Measurements from ENCODE around the gene UNC119. TPM values are rescaled to one million over a fixed set of nuclear protein-coding genes. Genes with fewer than 3 reads are reported as not detected.

Gene UNC119
- total and polyA plus RNA-seq, 5 donors from 2014 or later, result 29.5 to 66.9 (median 31.4) TPM

DNA sequence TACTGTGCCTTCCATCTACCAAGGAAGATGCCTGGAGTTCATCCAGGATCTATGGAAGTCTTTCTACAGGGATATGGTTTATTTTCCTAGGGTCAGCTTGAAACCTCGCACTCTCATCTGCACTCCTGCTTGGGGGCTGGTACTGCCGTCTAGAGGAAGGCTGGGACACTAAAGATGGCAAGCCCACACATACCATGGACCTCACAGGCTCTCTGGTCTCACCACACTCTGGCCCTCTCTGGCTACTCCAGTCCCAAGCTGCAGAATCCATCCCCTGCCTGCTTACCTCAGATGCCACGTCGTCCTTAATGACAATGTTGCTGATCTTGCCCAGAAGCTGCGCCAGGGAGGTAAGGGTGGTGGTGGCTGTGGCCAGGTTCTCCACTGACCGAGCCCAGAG lies 2.1 kb upstream of the UNC119 start:
- Mint-ChIP-seq H3K27ac (no peak overlapping the region), H3K4me1 (peaks cover 8 to 31% (median 25%) of the 10 kb centered on the region in 4 donors), H3K4me3 (peak overlapping the region in 2 of 4 donors; percentile 62 to 90), H3K9me3 (no peaks in the 10 kb centered on the region), H3K27me3 (no peaks in the 10 kb centered on the region), H3K36me3 (peaks cover 45% of the 10 kb centered on the region)
- H3K36me3 ChIP-seq (ENCODE audit: control insufficient read depth, insufficient read depth, low read length), result peaks cover 59% of the 10 kb centered on the region
- no peaks in the 10 kb centered on the region for H3K27me3 ChIP-seq (ENCODE audit: control insufficient read depth, insufficient read depth, low read length)
- DNase-seq (no peak), ATAC-seq (ENCODE audit: low read depth in 2 of 2) (no peak)
- H3K9me3 ChIP-seq (ENCODE audit: control insufficient read depth in 2 of 2, low read length in 2 of 2), result no peaks in the 10 kb centered on the region
- no peak overlapping the region for H3K4me3 ChIP-seq (ENCODE audit: low read depth, low read length)
- peaks cover 35% of the 10 kb centered on the region for H3K4me1 ChIP-seq (ENCODE audit: control insufficient read depth, insufficient read depth, low read length, poor library complexity, severe bottlenecking)
- no peak overlapping the region for H3K27ac ChIP-seq (ENCODE audit: insufficient read depth, low read length, poor library complexity, severe bottlenecking)

DNA sequence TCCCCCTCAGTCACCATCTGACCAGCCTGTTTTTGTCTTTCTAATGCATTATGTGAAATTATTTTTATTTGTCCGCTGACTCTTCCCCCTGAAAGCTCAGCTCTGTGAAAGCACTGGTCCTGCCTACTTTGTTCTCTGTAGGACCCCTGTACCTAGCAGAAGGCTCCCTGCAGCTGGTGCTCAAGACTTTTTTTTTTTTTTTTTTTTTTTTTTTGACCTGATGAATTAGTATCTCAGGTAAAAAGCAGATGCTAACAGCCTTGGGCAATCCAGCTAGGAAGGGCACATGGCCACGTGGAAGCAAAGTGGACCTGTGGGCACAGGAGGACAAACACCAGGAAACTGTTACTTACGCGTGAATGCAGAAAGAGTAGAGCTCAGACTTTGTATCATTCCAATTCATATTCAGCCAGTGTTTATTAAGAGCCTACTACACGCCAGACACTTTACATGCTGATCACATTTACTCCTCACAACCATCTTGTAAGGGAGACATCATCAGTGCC lies 629 bp upstream of the UNC119 start:
- ATAC-seq (ENCODE audit: low read depth in 2 of 2) (no peak), DNase-seq (no peak)
- Histone ChIP-seq H3K4me1 (ENCODE audit: control insufficient read depth, insufficient read depth, low read length, poor library complexity, severe bottlenecking) (peaks cover 50% of the 10 kb centered on the region), H3K27ac (ENCODE audit: insufficient read depth, low read length, poor library complexity, severe bottlenecking) (peak overlapping the region; percentile 92), H3K9me3 (ENCODE audit: control insufficient read depth in 2 of 2, low read length in 2 of 2) (no peaks in the 10 kb centered on the region), H3K36me3 (ENCODE audit: control insufficient read depth, insufficient read depth, low read length) (peaks cover 51% of the 10 kb centered on the region), H3K27me3 (ENCODE audit: control insufficient read depth, insufficient read depth, low read length) (no peaks in the 10 kb centered on the region), H3K4me3 (ENCODE audit: low read depth, low read length) (peak overlapping the region; percentile 66)
- H3K36me3 Mint-ChIP-seq, result peaks cover 38% of the 10 kb centered on the region
- H3K27ac Mint-ChIP-seq, result peak overlapping the region; percentile 44 to 93 (median 47)
- no peaks in the 10 kb centered on the region for H3K27me3 Mint-ChIP-seq
- peaks cover 15 to 47% (median 39%) of the 10 kb centered on the region in 4 donors for H3K4me1 Mint-ChIP-seq
- H3K9me3 Mint-ChIP-seq, result no peaks in the 10 kb centered on the region
- H3K4me3 Mint-ChIP-seq, result peak overlapping the region; percentile 83 to 95 (median 88)

DNA sequence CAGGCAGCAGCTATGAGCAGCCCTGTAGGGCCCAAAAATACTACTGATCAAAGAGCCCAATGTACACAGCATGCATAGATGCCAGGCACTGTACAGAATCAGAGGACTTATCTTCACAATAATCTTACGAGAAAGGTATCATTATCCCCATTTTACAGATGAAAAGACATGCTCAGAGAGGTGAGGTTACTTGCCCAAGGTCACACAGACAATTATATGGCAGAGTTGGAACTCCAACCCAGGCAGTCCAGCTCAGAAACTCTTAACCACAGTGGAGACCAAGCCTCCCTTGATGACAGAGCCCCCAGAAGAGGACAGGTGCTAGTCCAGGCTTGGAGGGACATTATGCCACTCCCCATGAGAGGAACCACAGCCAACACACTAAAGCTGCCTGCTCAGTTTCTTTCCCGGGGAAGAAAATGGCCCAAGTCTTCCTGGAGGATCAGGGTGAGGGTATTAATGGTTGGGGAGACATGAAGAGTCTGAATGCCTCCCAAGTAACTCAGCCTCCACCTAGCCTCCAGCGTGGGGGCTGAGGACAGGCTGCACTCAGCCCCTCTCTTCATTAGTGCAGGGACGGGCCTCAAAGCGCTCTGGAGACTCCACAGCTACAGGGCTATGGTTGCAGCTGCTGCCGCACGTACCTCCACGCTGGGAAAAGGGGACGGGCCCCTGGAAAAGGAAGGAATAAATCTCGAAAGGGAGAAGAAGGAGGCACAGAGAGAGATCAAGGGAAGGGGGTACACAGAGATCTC lies 826 bp downstream of the UNC119 start:
- H3K27me3 ChIP-seq (ENCODE audit: control insufficient read depth, insufficient read depth, low read length), result no peaks in the 10 kb centered on the region
- H3K27me3 Mint-ChIP-seq, result no peaks in the 10 kb centered on the region
- peak overlapping the region; percentile 92 for H3K27ac ChIP-seq (ENCODE audit: insufficient read depth, low read length, poor library complexity, severe bottlenecking)
- H3K4me1 Mint-ChIP-seq, result peaks cover 7 to 53% (median 40%) of the 10 kb centered on the region in 4 donors
- DNase-seq (peak in 1 of 3 donors; percentile 16), ATAC-seq (ENCODE audit: low read depth in 2 of 2) (no peak)
- H3K27ac Mint-ChIP-seq, result peak overlapping the region; percentile 96 to 97 (median 96)
- H3K4me3 ChIP-seq (ENCODE audit: low read depth, low read length), result peak overlapping the region; percentile 70
- H3K36me3 Mint-ChIP-seq, result peaks cover 27% of the 10 kb centered on the region
- peaks cover 43% of the 10 kb centered on the region for H3K36me3 ChIP-seq (ENCODE audit: control insufficient read depth, insufficient read depth, low read length)
- H3K4me1 ChIP-seq (ENCODE audit: control insufficient read depth, insufficient read depth, low read length, poor library complexity, severe bottlenecking), result peaks cover 59% of the 10 kb centered on the region
- H3K4me3 Mint-ChIP-seq, result peak overlapping the region; percentile 86 to 95 (median 92)
- no peaks in the 10 kb centered on the region for H3K9me3 Mint-ChIP-seq
- no peaks in the 10 kb centered on the region for H3K9me3 ChIP-seq (ENCODE audit: control insufficient read depth in 2 of 2, low read length in 2 of 2)

DNA sequence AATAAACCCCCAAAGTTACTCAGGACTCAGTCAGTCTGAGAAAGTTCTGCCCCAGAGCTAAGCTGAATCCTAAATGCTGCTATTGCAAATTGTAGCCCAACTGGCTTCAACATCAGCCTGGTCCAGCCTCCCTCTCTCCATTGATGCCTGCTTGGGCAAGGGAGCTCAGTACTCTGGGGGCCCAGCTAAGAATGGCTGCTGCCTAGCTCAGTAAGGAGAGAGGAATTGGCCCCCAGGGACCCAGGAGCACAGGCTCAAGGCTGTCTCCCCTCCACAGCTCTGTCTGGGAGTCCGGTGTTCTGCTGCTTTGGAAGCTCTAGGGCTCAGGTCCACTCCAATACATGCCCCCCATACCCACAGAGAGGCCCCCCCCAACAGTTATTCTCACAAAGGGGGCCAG lies 1.6 kb downstream of the UNC119 start:
- no peaks in the 10 kb centered on the region for H3K27me3 ChIP-seq (ENCODE audit: control insufficient read depth, insufficient read depth, low read length)
- Mint-ChIP-seq H3K27ac (peak overlapping the region; percentile 71 to 97 (median 96)), H3K9me3 (no peaks in the 10 kb centered on the region), H3K27me3 (no peaks in the 10 kb centered on the region), H3K4me3 (peak overlapping the region; percentile 86 to 95 (median 92)), H3K4me1 (peaks cover 7 to 56% (median 40%) of the 10 kb centered on the region in 4 donors), H3K36me3 (peaks cover 20% of the 10 kb centered on the region)
- DNase-seq (no peak), ATAC-seq (ENCODE audit: low read depth in 2 of 2) (no peak)
- peak overlapping the region; percentile 70 for H3K4me3 ChIP-seq (ENCODE audit: low read depth, low read length)
- no peaks in the 10 kb centered on the region for H3K9me3 ChIP-seq (ENCODE audit: control insufficient read depth in 2 of 2, low read length in 2 of 2)
- H3K27ac ChIP-seq (ENCODE audit: insufficient read depth, low read length, poor library complexity, severe bottlenecking), result peak overlapping the region; percentile 92
- H3K36me3 ChIP-seq (ENCODE audit: control insufficient read depth, insufficient read depth, low read length), result peaks cover 40% of the 10 kb centered on the region
- peaks cover 59% of the 10 kb centered on the region for H3K4me1 ChIP-seq (ENCODE audit: control insufficient read depth, insufficient read depth, low read length, poor library complexity, severe bottlenecking)

DNA sequence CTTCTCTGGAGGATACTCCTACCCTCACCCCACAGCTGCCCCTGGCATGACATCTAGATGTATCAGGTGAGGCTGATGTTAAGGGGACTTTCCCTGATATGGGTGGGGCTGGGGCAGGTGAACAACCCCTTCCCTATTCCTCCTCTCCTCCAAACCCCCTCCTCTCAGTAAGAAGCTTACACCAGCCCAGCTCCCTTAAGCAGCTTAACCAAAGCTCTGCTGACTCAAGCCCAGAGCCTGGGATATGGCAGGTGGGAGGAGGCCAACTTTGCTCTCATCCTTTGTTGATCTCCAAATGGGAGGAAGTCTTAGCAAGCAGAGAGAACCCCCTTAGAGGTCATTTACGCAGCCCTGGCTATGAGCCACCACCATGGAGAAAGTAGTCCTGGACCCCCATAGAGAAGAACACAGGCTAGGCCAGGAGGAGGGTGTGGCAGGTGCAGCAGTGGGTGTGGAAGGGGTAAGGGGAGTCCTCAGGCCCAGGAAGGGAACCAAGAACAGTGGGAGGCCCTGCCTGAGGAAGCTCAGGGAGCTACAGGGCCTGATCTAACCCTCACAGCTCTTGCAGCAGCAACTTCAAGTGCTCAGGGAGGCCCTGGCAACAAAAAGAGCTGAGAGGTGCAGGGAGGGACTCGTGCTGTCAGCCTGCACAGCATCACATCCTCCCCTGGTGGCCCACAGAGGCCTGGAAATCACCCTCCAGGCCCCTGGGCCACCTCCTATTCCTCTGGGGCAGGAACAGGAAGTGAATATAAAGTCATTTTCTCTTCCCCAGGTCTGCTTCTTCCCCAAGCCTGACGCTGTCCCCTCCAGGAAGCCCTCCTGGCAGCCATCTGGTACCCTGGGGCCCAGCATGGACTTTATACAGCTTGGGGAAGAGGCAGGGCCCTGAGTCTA lies 2.9 kb downstream of the UNC119 start:
- peaks cover 7 to 59% (median 43%) of the 10 kb centered on the region in 4 donors for H3K4me1 Mint-ChIP-seq
- peak overlapping the region; percentile 57 to 86 (median 78) for H3K4me3 Mint-ChIP-seq
- peak overlapping the region; percentile 96 to 97 (median 97) for H3K27ac Mint-ChIP-seq
- Histone ChIP-seq H3K4me3 (ENCODE audit: low read depth, low read length) (no peak overlapping the region), H3K27me3 (ENCODE audit: control insufficient read depth, insufficient read depth, low read length) (no peaks in the 10 kb centered on the region), H3K36me3 (ENCODE audit: control insufficient read depth, insufficient read depth, low read length) (peaks cover 27% of the 10 kb centered on the region), H3K9me3 (ENCODE audit: control insufficient read depth in 2 of 2, low read length in 2 of 2) (no peaks in the 10 kb centered on the region), H3K4me1 (ENCODE audit: control insufficient read depth, insufficient read depth, low read length, poor library complexity, severe bottlenecking) (peaks cover 59% of the 10 kb centered on the region), H3K27ac (ENCODE audit: insufficient read depth, low read length, poor library complexity, severe bottlenecking) (peak overlapping the region; percentile 92)
- peaks cover 17% of the 10 kb centered on the region for H3K36me3 Mint-ChIP-seq
- DNase-seq, result peak; percentile 49 to 87 (median 68)
- peak; percentile 67 to 73 for ATAC-seq (ENCODE audit: low read depth in 2 of 2)
- H3K27me3 Mint-ChIP-seq, result no peaks in the 10 kb centered on the region
- no peaks in the 10 kb centered on the region for H3K9me3 Mint-ChIP-seq

DNA sequence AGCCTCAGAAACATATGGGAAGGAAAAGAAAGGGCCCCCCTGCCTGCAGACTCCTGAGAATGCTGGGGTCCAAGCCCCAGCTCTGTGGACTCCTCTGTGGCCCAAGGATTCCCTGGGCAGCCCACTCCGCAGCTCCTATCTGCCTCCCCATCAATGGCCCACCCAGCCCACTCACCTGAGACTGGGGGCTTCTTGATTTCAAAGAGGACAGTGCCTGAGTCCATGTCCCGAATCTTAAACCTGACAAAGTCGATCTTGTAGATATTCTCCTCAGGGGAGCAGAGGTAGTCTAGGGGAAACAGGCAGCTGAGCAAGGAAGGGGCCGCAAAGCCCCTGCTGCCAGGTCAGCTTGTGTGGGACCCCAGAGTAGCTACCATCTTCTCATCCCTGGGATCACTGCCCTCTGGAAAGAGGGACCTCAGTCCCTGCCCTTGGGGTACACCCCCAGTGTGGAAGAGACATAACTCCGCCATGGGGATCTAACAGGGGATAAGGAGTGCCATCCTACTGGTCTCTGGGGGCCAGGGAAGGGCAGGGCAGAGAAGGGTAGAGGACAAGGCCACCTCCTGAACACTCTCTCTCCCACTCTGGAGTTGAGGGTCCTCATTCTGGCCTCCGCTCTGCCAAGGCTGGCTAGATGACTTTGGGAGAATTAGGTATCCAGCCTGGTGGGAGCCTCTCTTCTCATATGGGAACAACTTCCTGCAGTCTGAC lies 3.9 kb downstream of the UNC119 start:
- Mint-ChIP-seq H3K4me1 (peaks cover 7 to 57% (median 43%) of the 10 kb centered on the region in 4 donors), H3K36me3 (peaks cover 8% of the 10 kb centered on the region), H3K9me3 (no peaks in the 10 kb centered on the region), H3K4me3 (peak overlapping the region; percentile 43 to 86 (median 52)), H3K27me3 (no peaks in the 10 kb centered on the region), H3K27ac (peak overlapping the region; percentile 96 to 97 (median 97))
- Histone ChIP-seq H3K9me3 (ENCODE audit: control insufficient read depth in 2 of 2, low read length in 2 of 2) (no peaks in the 10 kb centered on the region), H3K4me1 (ENCODE audit: control insufficient read depth, insufficient read depth, low read length, poor library complexity, severe bottlenecking) (peaks cover 59% of the 10 kb centered on the region), H3K27me3 (ENCODE audit: control insufficient read depth, insufficient read depth, low read length) (no peaks in the 10 kb centered on the region), H3K4me3 (ENCODE audit: low read depth, low read length) (no peak overlapping the region), H3K27ac (ENCODE audit: insufficient read depth, low read length, poor library complexity, severe bottlenecking) (peak overlapping the region; percentile 92), H3K36me3 (ENCODE audit: control insufficient read depth, insufficient read depth, low read length) (peaks cover 18% of the 10 kb centered on the region)
- no peak for ATAC-seq (ENCODE audit: low read depth in 2 of 2)
- DNase-seq, result no peak

All from CD4-positive, CD25-positive, alpha-beta regulatory T cell (primary cell).